Rectal smooth muscle tissue (tissue), 1 donor: Measurements from ENCODE around the gene ACTR3C.
A peak's percentile ranks its signal among the peaks of the same experiment; 100 is the strongest.
"Not testable (repeated sequence)": the region's sequence is repeated elsewhere in the genome, so short reads cannot be mapped to it uniquely, and the experiment has no call there.

Source experiments
- H3K27ac ChIP-seq: one replicate; pipeline ENCODE4 v1.7.0; 2013; ENCODE audit warnings: low read depth, low read length, inconsistent platforms
- H3K27me3 ChIP-seq: one replicate; pipeline ENCODE4 v1.7.0; 2013; ENCODE audit warnings: low read length; ENCODE audit not compliant: control insufficient read depth, insufficient read depth
- H3K36me3 ChIP-seq: one replicate; pipeline ENCODE4 v1.7.0; 2013; ENCODE audit warnings: low read length; ENCODE audit not compliant: control insufficient read depth, insufficient read depth
- H3K4me1 ChIP-seq: one replicate; pipeline ENCODE4 v1.7.0; 2013; ENCODE audit warnings: low read length; ENCODE audit not compliant: control insufficient read depth, insufficient read depth
- H3K4me3 ChIP-seq: one replicate; pipeline ENCODE4 v1.7.0; 2013; ENCODE audit warnings: low read length
- H3K9ac ChIP-seq: one replicate; pipeline ENCODE4 v1.7.0; 2013; ENCODE audit warnings: low read length

ACTR3C gene

DNA sequence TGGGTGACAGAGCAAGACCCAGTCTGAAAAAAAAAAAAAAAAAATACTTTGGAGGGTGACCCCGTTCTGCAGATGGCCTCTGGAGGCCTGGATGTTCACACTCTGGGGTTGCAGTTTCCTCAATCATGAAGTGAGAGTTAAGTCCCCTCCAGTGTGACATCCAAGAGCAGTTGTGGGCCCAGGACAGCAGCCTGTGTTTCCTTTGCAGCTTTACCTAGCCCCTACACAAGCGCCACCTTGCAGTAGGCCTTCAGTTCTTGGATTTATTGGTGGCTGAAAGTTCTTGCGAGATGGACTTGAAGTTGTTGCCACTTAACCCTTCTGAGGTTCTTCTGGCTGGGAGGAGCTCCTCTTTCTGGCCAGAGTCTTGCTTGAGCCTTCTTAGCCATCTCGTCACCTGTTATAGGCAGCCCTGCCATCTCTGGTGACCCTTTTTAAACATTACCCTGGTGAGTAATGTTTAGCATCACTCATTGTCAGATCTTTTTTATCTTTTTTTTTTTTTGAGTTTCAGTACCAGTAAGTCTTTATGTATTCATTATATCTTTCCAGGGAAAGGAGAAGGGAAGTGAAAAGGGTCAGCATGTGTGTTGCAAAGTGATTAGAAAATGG, 3.4 kb upstream of the ACTR3C start:
- Histone ChIP-seq H3K27me3 (no peaks in the 10 kb centered on the region), H3K27ac (no peak overlapping the region), H3K9ac (no peak overlapping the region), H3K4me1 (peaks cover 3% of the 10 kb centered on the region), H3K4me3 (no peak overlapping the region), H3K36me3 (peaks cover 7% of the 10 kb centered on the region)

DNA sequence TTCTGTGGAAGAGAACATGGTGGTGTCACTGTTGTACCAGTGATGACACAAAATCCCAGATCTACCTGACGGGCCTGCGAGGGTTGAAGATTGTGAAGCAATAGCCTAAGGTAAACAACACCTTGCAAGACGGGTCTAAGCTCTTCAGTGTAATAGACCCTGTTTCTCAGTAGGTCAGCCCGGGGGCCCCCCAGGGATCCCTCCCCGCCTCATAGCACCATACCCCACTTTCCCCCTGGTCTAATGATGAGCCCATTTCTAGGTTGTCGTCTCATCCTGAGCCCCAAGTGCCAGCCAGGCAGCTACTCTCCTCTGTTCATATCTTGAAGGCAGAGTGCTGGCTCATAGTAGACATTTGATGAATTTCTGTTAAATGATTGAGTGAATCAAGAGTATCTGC, 2.6 kb upstream of the ACTR3C start:
- H3K36me3 ChIP-seq: peaks cover 5% of the 10 kb centered on the region
- no peak overlapping the region for H3K4me3 ChIP-seq
- H3K27ac ChIP-seq: no peak overlapping the region
- no peak overlapping the region for H3K9ac ChIP-seq
- H3K27me3 ChIP-seq: no peaks in the 10 kb centered on the region
- H3K4me1 ChIP-seq: peaks cover 3% of the 10 kb centered on the region

DNA sequence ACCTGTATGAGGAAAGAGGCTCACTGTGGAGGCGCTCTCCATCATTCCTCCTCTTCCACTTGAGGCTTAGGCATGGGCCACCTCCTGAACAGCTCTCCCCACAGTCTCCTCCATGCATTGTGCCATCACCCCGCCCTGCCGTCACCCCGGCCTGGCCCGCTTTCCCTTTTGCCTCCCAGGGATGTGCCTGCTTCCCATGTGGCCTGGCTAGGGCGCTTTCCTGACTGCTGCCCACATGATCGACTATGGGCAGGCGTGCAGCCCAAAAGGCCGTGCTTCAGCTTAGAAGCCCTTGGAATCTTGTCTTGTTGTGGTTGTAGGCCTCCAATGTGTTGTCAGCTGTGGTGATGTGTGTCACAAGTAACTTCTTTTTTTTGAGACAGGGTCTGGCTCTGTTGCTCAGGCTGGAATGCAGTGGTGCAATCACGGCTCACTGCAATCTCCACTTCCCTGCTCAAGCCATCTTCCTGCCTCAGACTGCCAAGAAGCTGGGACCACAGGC, 1.8 kb upstream of the ACTR3C start:
- Histone ChIP-seq H3K27ac (no peak overlapping the region), H3K4me3 (no peak overlapping the region), H3K4me1 (peaks cover 3% of the 10 kb centered on the region), H3K9ac (no peak overlapping the region), H3K27me3 (no peaks in the 10 kb centered on the region), H3K36me3 (peaks cover 5% of the 10 kb centered on the region)

DNA sequence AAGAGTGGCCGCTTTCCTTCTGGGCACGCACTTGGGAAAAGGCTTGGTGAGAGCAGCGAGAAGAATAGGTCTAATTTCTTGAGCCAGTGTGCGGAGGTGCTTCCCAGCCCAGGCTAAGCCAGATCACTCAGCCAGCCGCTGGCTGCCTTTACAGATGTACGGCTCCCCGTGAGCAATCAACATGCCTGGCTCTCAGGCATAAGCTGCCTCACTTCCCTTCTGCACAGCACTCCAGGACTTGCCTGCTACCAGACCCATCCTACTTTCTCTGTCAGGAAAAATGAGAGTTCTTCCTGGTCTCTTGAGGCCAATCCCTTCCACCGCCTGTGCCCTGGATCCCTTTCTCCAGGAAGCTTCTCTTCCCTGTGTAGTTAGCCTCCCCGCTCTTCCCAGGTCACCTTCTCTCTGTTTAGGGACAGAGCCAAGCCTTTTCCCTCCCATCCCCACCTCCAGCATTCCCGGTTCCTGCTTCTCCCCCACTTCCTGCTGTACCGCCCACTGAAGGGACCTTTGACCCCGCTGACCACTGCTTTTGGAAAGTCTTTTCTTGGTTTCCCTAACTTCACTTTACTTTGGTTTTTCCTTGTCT, 1.1 kb upstream of the ACTR3C start:
- Histone ChIP-seq H3K9ac (no peak overlapping the region), H3K27ac (peak overlapping the region; percentile 75), H3K27me3 (no peaks in the 10 kb centered on the region), H3K36me3 (peaks cover 5% of the 10 kb centered on the region), H3K4me1 (peaks cover 3% of the 10 kb centered on the region), H3K4me3 (peak overlapping the region; percentile 92)

DNA sequence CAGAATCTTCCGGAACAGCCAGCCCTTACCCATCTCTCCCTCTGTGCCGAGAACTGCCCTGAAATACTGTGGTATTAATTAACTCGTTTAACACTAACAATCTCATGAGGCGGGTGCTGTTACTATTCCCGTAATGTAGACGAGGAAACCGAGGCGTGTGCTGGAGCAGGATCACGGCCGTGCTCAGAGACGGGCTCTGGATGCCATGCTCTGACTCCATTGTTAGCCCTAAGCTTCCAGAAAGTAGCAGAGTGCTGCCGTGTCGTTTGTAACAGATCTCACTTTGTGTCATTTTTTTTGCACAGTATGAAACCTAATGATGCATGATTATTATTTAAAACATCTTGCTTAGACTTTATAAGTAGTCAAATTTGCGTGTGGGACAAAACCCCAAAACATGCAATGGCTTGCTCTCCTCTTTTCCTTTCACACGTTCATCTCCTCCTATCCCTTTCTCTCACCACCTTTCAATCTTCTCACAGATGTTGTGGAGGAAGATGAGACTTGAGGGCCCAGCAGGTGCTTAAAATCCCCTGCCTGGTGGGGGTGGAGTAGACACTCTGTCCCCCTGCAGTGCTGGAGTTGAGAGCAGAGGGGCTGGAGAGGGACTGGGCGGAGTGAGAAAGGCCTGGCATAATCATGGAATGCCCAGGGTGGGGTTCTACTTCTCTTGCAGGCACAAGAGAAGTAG, 482 bp upstream of the ACTR3C start:
- Histone ChIP-seq H3K9ac (peak overlapping the region; percentile 74), H3K4me3 (peak overlapping the region; percentile 92), H3K4me1 (peaks cover 3% of the 10 kb centered on the region), H3K27me3 (no peaks in the 10 kb centered on the region), H3K36me3 (peaks cover 3% of the 10 kb centered on the region), H3K27ac (peak overlapping the region; percentile 75)

DNA sequence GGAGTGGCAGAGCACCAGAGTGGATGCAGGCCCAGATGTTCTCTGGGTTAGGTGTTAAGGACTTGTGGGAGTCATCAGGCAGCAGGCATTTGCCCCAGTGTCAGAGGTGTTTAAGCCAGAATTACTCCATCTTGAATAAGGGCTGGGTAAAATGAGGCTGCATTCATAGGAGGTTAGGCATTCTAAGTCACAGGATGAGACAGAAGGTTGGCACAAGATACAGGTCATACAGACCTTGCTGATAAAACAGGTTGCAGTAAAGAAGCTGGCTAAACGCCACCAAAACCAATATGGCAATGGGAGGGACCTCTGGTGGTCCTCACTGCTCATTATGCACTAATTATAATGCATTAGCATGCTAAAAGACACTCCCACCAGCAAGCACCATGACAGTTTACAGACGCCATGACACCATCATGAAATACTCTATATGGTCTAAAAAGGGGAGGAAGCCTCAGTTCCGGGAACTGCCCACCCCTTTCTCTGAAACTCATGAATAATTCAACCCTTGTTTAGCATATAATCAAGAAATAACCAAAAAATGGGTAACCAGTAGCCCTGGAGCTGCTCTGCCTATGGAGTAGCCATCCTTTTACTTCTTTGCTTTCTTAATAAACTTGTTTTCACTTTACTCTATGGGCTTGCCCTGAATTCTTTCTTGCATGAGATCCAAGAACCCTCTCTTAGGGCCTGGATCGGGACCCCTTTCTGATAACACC, 1.1 kb downstream of the ACTR3C start:
- H3K27ac ChIP-seq: peak overlapping the region; percentile 75

DNA sequence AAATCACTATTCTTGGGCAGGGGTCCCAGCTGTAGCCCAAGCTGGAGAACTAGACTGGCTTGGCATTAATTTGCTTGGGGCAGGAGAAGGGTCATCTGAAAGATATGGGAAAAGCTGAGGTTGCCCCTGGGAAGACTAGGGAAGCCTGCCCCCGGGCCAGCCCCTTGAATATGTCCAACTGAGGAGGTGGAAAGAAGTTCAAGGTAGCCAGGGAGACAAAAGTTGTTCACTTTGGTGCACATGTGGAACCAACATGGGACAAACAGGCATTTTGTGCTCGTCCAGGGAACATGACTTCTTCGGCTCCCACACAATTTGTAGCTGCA, 1.6 kb downstream of the ACTR3C start:
- peaks cover 3% of the 10 kb centered on the region for H3K4me1 ChIP-seq
- peaks cover under 1% of the 10 kb centered on the region for H3K36me3 ChIP-seq
- no peak overlapping the region for H3K4me3 ChIP-seq
- H3K27ac ChIP-seq: no peak overlapping the region
- H3K9ac ChIP-seq: no peak overlapping the region
- no peaks in the 10 kb centered on the region for H3K27me3 ChIP-seq

More for the DNA sequence above, 1.1 kb downstream of the ACTR3C start:
- Histone ChIP-seq H3K4me1 (peaks cover 3% of the 10 kb centered on the region), H3K4me3 (peak overlapping the region; percentile 92), H3K36me3 (peaks cover 3% of the 10 kb centered on the region), H3K9ac (peak overlapping the region; percentile 74), H3K27me3 (no peaks in the 10 kb centered on the region)

DNA sequence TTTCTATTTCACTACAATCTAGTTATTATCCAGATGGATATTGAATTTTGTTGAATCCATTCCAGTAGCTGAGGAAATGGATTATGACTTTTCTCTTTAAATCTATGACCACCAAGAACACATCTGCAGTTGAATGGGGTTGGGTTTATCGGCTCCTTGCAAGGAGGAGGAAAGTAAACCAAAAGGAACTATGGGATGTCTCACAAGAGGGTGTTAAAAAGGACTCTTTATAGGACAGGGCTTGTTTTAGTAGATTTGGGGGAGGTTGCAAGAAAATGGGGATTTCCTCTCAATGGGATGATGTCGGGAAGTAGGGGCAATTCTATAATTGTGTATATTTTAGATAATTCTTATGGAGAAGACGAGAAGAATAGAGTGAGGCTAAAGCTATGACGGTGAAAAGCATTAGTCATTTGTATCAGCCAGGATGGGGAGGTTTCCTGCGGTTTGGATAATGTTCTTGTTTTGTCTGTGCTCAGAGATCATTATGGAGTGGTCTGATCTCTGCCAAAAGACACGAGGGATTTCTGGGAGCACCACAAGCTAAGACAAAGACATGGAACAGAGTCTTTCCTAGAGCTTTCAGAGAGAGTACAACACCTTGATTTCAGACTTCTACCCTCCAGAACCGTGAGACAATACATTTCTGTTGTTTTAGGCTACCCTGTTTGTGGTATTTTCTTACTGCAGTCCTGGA, 5.4 kb downstream of the ACTR3C start:
- Histone ChIP-seq H3K9ac (no peak overlapping the region), H3K4me3 (no peak overlapping the region), H3K4me1 (no peaks in the 10 kb centered on the region), H3K27ac (no peak overlapping the region), H3K36me3 (no peaks in the 10 kb centered on the region), H3K27me3 (no peaks in the 10 kb centered on the region)

DNA sequence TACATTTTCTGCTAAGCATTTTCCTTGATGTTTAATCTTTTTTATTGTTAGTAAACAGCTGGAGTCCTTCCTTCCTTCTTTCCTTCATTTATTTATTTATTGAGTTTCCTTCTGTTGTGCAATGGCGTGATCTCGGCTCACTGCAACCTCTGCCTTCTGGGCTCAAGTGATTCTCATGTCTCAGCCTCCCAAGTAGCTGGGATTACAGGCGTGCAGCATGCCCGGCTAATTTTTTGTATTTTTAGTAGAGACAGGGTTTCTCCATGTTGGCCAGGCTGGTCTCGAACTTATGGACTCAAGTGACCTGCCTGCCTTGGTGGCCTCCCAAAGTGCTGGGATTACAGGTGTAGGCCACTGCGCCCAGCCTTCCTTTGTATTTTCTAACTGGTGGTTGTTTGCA, 6.4 kb downstream of the ACTR3C start:
- H3K27me3 ChIP-seq, H3K4me1 ChIP-seq, H3K9ac ChIP-seq, H3K27ac ChIP-seq, H3K4me3 ChIP-seq, H3K36me3 ChIP-seq: not testable (repeated sequence)

DNA sequence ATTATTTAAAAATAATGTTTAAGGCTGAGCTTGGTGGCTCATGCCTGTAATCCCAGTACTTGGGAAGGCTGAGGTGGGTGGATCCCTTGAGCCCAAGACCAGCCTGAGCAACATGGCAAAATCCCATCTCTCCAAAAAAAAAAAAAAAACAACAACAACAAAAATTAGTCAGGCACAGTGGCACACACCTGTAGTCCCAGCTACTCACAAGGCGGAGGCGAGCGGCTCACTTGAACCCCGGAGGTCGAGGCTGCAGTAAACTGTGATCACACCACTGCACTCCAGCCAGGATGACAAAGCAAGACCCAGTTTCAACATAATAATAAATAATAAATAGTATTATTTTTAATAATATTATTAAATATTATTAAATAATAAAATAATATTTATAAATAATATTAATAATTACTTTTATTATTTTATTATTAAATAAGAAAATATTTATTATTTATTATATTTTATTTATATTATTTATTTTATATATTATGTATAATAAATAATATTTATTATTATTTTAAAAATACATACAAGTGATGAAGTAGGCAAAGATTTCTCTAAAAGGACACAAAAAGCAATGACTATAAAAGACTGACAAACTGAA, 8.6 kb downstream of the ACTR3C start:
- H3K36me3 ChIP-seq: no peaks in the 10 kb centered on the region
- no peaks in the 10 kb centered on the region for H3K27me3 ChIP-seq
- no peak overlapping the region for H3K4me3 ChIP-seq
- no peaks in the 10 kb centered on the region for H3K4me1 ChIP-seq
- no peak overlapping the region for H3K27ac ChIP-seq
- no peak overlapping the region for H3K9ac ChIP-seq

DNA sequence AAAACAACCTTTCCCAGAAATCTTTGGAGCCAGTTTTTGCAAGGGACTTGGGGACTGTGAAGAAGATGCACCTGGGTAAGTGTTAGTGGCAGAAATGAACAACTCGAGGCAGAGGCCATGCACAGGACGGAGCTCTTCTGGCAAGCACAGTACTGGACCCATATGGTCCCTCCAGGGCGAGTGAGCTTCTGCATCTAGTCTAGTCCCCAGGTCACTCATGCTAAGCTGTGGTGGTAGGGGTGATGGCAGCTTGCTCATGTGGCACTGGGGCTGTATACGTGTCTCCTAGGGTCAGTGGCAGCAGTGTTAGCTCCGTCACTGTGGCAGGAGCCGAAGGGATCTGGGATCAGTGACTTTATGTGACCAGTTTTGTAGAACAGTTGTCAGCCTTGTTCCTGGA, 9.5 kb downstream of the ACTR3C start:
- no peaks in the 10 kb centered on the region for H3K36me3 ChIP-seq
- no peak overlapping the region for H3K4me3 ChIP-seq
- H3K4me1 ChIP-seq: no peaks in the 10 kb centered on the region
- no peaks in the 10 kb centered on the region for H3K27me3 ChIP-seq
- H3K27ac ChIP-seq: no peak overlapping the region
- no peak overlapping the region for H3K9ac ChIP-seq

DNA sequence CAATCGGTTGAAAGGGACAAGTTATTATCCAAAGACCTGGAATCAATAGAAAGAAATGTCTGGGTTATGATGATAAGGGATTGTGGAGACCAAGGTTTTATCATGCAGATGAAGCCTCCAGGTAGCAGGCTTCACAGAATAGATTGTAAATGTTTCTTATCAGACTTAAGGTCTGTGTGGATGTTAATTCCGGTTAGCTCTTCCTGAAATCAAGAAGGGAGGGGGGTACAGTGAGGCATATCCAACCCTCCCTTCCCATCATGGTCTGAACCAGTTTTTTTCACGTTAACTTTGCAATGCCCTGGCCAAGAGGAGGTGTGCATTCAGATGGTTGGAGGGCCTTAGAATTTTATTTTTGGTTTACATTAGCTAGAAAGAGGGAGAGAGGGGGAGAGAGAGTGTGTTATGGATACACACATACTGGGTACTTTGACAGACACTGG, 10.0 kb downstream of the ACTR3C start:
- no peaks in the 10 kb centered on the region for H3K4me1 ChIP-seq
- H3K36me3 ChIP-seq: no peaks in the 10 kb centered on the region
- H3K4me3 ChIP-seq: no peak overlapping the region
- no peaks in the 10 kb centered on the region for H3K27me3 ChIP-seq
- H3K27ac ChIP-seq: no peak overlapping the region
- no peak overlapping the region for H3K9ac ChIP-seq
